Fibroblast of lung (primary cell): ENCODE data around the gene PRODH.
"Not testable (repeated sequence)": the region's sequence is repeated elsewhere in the genome, so short reads cannot be mapped to it uniquely, and the experiment has no call there.

Experiments used
- CTCF ChIP-seq, 2 donors: IDR thresholded peaks in 1 of 2; conservative IDR thresholded peaks in 1 of 2; 1 replicate in 1 of 2; 2 replicates in 1 of 2; pipeline ENCODE4 v1.5.1; 2011 to 2012; ENCODE audit warnings: low read length in 2 of 2, control low read depth in 1 of 2, inconsistent platforms in 1 of 2, low read depth in 1 of 2, mild to moderate bottlenecking in 1 of 2
- EZH2 ChIP-seq: IDR thresholded peaks from 2 replicates; pipeline ENCODE4 v1.5.1; 2012; ENCODE audit warnings: low read length, control low read depth, mild to moderate bottlenecking; ENCODE audit errors: missing control alignments

- not testable (repeated sequence) for TF ChIP-seq EZH2; CTCF (conservative IDR thresholded peaks at IDR 0.05 in 1 of 2, IDR thresholded peaks at IDR 0.05 in 1 of 2; ENCODE audit: low read depth in 1 of 2, low read length in 2 of 2)
Observed at GRCh38 chr22:18915550-18915949, 20.5 kb downstream of the PRODH start.
